ENCODE data around the gene AGBL5.

DNA sequence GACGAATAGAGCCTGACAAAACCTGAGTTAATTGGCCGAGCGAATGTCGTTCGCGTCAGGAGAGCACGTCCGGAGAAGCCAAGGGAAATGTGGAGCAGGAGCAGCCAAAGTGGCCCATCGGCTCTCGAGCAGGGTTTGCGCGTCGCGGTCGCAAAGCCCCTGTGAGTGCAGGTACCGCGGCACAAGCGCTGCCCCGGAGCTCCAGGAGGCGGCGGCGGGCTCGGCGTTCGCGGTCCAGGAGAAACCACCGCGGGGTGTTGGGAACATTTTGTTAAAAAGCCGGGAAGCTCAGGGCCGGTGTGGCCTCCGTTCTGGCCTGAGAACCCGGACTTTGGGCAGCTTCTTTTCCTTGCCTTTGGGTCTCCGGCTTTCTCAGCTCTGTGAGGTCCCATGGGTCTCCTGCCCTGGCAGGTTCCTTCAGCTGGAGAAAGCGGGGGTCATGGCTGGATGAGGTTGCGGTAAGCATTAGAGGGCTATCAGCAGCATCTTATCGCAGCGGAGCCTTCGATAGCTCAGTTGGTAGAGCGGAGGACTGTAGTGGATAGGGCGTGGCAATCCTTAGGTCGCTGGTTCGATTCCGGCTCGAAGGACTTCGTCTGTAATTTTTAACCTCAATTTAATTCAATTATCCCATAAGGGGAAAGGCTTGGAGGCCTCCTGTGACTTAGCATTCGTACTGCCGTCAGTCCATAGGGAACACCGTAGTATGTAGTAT is 1.0 kb upstream of the AGBL5 start:
- TF ChIP-seq EP300 (IDR thresholded peaks at IDR 0.05) (no peak), POLR2A (IDR thresholded peaks at IDR 0.05) (no peak)

All from stomach (tissue), 4 donors.